HEK293 (cell line): Measurements from ENCODE around the gene DMD.
A peak's percentile ranks its signal among the peaks of the same experiment; 100 is the strongest.

ENCODE experiments used
- CTCF ChIA-PET: fragments of 350-600 bp; formaldehyde crosslinking; extraction: SDS; loops from one replicate; lab custom pipeline; 2021; ENCODE audit warnings: antibody characterized with exemption; lab: Yijun Ruan, JAX
- POLR2A ChIA-PET: fragments of 300-600 bp; formaldehyde crosslinking; extraction: SDS; loops from one replicate; lab custom pipeline; 2020; ENCODE audit warnings: antibody characterized with exemption, inconsistent platforms; lab: Yijun Ruan, JAX
- H3K27ac ChIP-seq: fragments of 200-500 bp; sonication (Bioruptor generic); 2 replicates; pipeline ENCODE4 v1.5.1; 2014; ENCODE audit warnings: low read depth, low read length, control low read depth, inconsistent platforms; ENCODE audit errors: extremely low read depth
- H3K36me3 ChIP-seq, 2 experiments: fragments of 200-500 bp in 1 of 2; sonication (Bioruptor generic) in 1 of 2; 1 replicate in 1 of 2; 2 replicates in 1 of 2; pipeline ENCODE4 v1.5.1; 2014 to 2017; ENCODE audit warnings: inconsistent platforms in 2 of 2, low read length in 2 of 2; ENCODE audit not compliant: control insufficient read depth in 2 of 2, insufficient read depth in 1 of 2
- H3K4me1 ChIP-seq: fragments of 200-500 bp; sonication (Bioruptor generic); 2 replicates; pipeline ENCODE4 v1.5.1; 2014; ENCODE audit warnings: mild to moderate bottlenecking, low read length, inconsistent platforms; ENCODE audit not compliant: control insufficient read depth, insufficient read depth
- H3K4me3 ChIP-seq: 2 replicates; pipeline ENCODE4 v1.5.1; 2011; ENCODE audit warnings: low read depth, mild to moderate bottlenecking, control low read depth, low read length, moderate library complexity
- H3K9me3 ChIP-seq: fragments of 200-500 bp; sonication (Bioruptor generic); 2 replicates; pipeline ENCODE4 v1.5.1; 2014; ENCODE audit warnings: low read depth, low read length, inconsistent platforms; ENCODE audit not compliant: control insufficient read depth, insufficient read depth
- CTCF ChIP-seq: fragments of 450-650 bp; formaldehyde crosslinking; IDR thresholded peaks from 2 replicates; pipeline ENCODE4 v1.5.1; 2016; ENCODE audit warnings: missing biosample characterization, missing genetic modification characterization
- KLF16 ChIP-seq: fragments of 450-650 bp; formaldehyde crosslinking; IDR thresholded peaks from 2 replicates; pipeline ENCODE4 v1.5.1; 2017; ENCODE audit warnings: missing biosample characterization, missing genetic modification characterization
- KLF17 ChIP-seq: fragments of 450-650 bp; formaldehyde crosslinking; IDR thresholded peaks from 2 replicates; pipeline ENCODE4 v1.5.1; 2016; ENCODE audit warnings: missing biosample characterization, missing genetic modification characterization
- SETDB1 ChIP-seq: IDR thresholded peaks from one replicate; pipeline ENCODE4 v1.6.1; 2017; ENCODE audit warnings: mild to moderate bottlenecking, low read length, moderate library complexity, mixed read lengths; ENCODE audit not compliant: insufficient read length
- TCF7L2 ChIP-seq: IDR thresholded peaks from 2 replicates; pipeline ENCODE4 v1.6.1; 2011; ENCODE audit warnings: low read depth, mild to moderate bottlenecking, inconsistent platforms, low read length, moderate library complexity, borderline replicate concordance
- TRIM28 ChIP-seq: IDR thresholded peaks from 2 replicates; pipeline ENCODE4 v1.6.1; 2011; ENCODE audit warnings: low read length, control low read depth, borderline replicate concordance
- ZNF10 ChIP-seq: fragments of 450-650 bp; formaldehyde crosslinking; IDR thresholded peaks from 2 replicates; pipeline ENCODE4 v1.5.1; 2017; ENCODE audit warnings: missing biosample characterization, missing genetic modification characterization
- ZNF140 ChIP-seq: fragments of 450-650 bp; formaldehyde crosslinking; IDR thresholded peaks from 2 replicates; pipeline ENCODE4 v1.5.1; 2016; ENCODE audit warnings: missing biosample characterization, missing genetic modification characterization
- ZNF148 ChIP-seq: fragments of 450-650 bp; formaldehyde crosslinking; IDR thresholded peaks from 2 replicates; pipeline ENCODE4 v1.5.0; 2017; ENCODE audit warnings: missing biosample characterization, missing genetic modification characterization, borderline replicate concordance
- ZNF155 ChIP-seq: fragments of 450-650 bp; formaldehyde crosslinking; IDR thresholded peaks from 2 replicates; pipeline ENCODE4 v1.5.1; 2016; ENCODE audit warnings: missing biosample characterization, missing genetic modification characterization
- ZNF16 ChIP-seq: fragments of 450-650 bp; formaldehyde crosslinking; IDR thresholded peaks from 2 replicates; pipeline ENCODE4 v1.5.1; 2016; ENCODE audit warnings: low read depth, missing biosample characterization, missing genetic modification characterization
- ZNF184 ChIP-seq: fragments of 450-650 bp; IDR thresholded peaks from 2 replicates; pipeline ENCODE4 v1.5.1; 2018; ENCODE audit warnings: missing biosample characterization, mild to moderate bottlenecking, missing genetic modification characterization
- ZNF585B ChIP-seq: fragments of 450-650 bp; formaldehyde crosslinking; IDR thresholded peaks from 2 replicates; pipeline ENCODE4 v1.5.1; 2016; ENCODE audit warnings: missing biosample characterization, missing genetic modification characterization
- ZNF623 ChIP-seq: fragments of 450-650 bp; formaldehyde crosslinking; IDR thresholded peaks from 2 replicates; pipeline ENCODE4 v1.5.1; 2016; ENCODE audit warnings: missing biosample characterization, missing genetic modification characterization
- ZNF654 ChIP-seq: fragments of 450-650 bp; formaldehyde crosslinking; IDR thresholded peaks from 2 replicates; pipeline ENCODE4 v1.5.1; 2016; ENCODE audit warnings: low read depth, missing biosample characterization, missing genetic modification characterization
- ZNF664 ChIP-seq: fragments of 450-650 bp; formaldehyde crosslinking; IDR thresholded peaks from 2 replicates; pipeline ENCODE4 v1.5.1; 2016; ENCODE audit warnings: missing biosample characterization, missing genetic modification characterization
- ZNF677 ChIP-seq: fragments of 450-650 bp; IDR thresholded peaks from 2 replicates; pipeline ENCODE4 v1.5.0; 2018; ENCODE audit warnings: missing biosample characterization, mild to moderate bottlenecking, missing genetic modification characterization, moderate library complexity

Gene DMD

GRCh38 chrX:31542566-31542965 is 1668.8 kb downstream of the DMD start:
- CTCF ChIA-PET = interaction anchor here (1.4 kb wide), 1 partner anchor 10 kb away, joined by 6 read pairs; no protein-coding TSS in a partner anchor
- POLR2A ChIA-PET = no interaction called here
- TF ChIP-seq ZNF148 (no peak), ZNF16 (no peak), ZNF140 (tag by site-specific recombination) (no peak), KLF17 (tag by site-specific recombination) (no peak), ZNF10 (tag by site-specific recombination) (no peak), ZNF677 (tag by site-specific recombination) (no peak), TCF7L2 (peak; percentile 80), ZNF654 (tag by site-specific recombination) (no peak), ZNF585B (tag by site-specific recombination) (no peak), TRIM28 (peak; percentile 46; the same call in 1 of the 2 replicates), SETDB1 (peak; percentile 10), ZNF184 (tag by site-specific recombination) (no peak), ZNF155 (tag by site-specific recombination) (no peak), ZNF623 (tag by site-specific recombination) (no peak), CTCF (no peak)

GRCh38 chrX:31540313-31540712 is 1671.0 kb downstream of the DMD start:
- TF ChIP-seq TRIM28 (0 out of 2 replicates have a peak, but pooled peaks have one; percentile 17), ZNF664 (tag by site-specific recombination) (no peak), KLF16 (tag by site-specific recombination) (no peak)
- ChIA-PET CTCF (interaction anchor here (0.6 kb wide), 1 partner anchor 39 kb away, joined by 4 read pairs; no protein-coding TSS in a partner anchor), POLR2A (no interaction called here)
- H3K4me3 ChIP-seq = no peak overlapping the region
- no peaks in the 10 kb centered on the region for H3K9me3 ChIP-seq
- H3K4me1 ChIP-seq = peaks cover 5% of the 10 kb centered on the region; the same call in 1 of the 2 replicates
- H3K27ac ChIP-seq = no peak overlapping the region
- H3K36me3 ChIP-seq = no peaks in the 10 kb centered on the region

More at GRCh38 chrX:31542566-31542965, 1668.8 kb downstream of the DMD start:
- Histone ChIP-seq H3K36me3 (no peaks in the 10 kb centered on the region), H3K4me1 (peaks cover 5% of the 10 kb centered on the region; the same call in 1 of the 2 replicates), H3K4me3 (no peak overlapping the region), H3K27ac (peak overlapping the region; percentile 39; the same call in 1 of the 2 replicates), H3K9me3 (no peaks in the 10 kb centered on the region)
